CD14-positive monocyte (primary cell): ENCODE data around the gene UBE3A. TPM values are rescaled to one million over a fixed set of nuclear protein-coding genes. Genes with fewer than 3 reads are reported as not detected.

Source experiments
- DNase-seq, 3 donors: peaks; one replicate each; pipeline ENCODE4 v3.0.0-alpha.2; 2011 to 2022
- H2AFZ ChIP-seq: 2 replicates; pipeline ENCODE4 v1.6.0; 2012; ENCODE audit warnings: mild to moderate bottlenecking, low read depth, low read length, inconsistent platforms; ENCODE audit not compliant: insufficient read depth, poor library complexity, severe bottlenecking
- H3K27ac ChIP-seq, 2 donors: 1 replicate in 1 of 2; 2 replicates in 1 of 2; pipeline ENCODE4 v1.5.1; 2012 to 2013; ENCODE audit warnings: low read length in 2 of 2, control low read depth in 1 of 2, inconsistent platforms in 1 of 2, low read depth in 1 of 2, mild to moderate bottlenecking in 1 of 2
- H3K27me3 ChIP-seq, 2 donors: one replicate each; pipeline versions ENCODE4 v1.6.0 to v1.6.1; 2011 to 2013; ENCODE audit warnings: low read length in 2 of 2; ENCODE audit not compliant: control insufficient read depth in 2 of 2, insufficient read depth in 2 of 2
- H3K36me3 ChIP-seq, 2 donors: replicated peaks in 1 of 2; 1 replicate in 1 of 2; 2 replicates in 1 of 2; pipeline versions ENCODE4 v1.5.1 to v1.6.1; 2012 to 2013; ENCODE audit warnings: low read length in 2 of 2, control low read depth in 1 of 2, inconsistent platforms in 1 of 2, mild to moderate bottlenecking in 1 of 2; ENCODE audit not compliant: insufficient read depth in 2 of 2, control insufficient read depth in 1 of 2
- H3K4me1 ChIP-seq, 2 donors: 1 replicate in 1 of 2; 2 replicates in 1 of 2; pipeline versions ENCODE4 v1.5.1 to v1.6.1; 2012 to 2013; ENCODE audit warnings: low read length in 2 of 2, control low read depth in 1 of 2, inconsistent platforms in 1 of 2, mild to moderate bottlenecking in 1 of 2, moderate library complexity in 1 of 2; ENCODE audit not compliant: insufficient read depth in 2 of 2, control insufficient read depth in 1 of 2
- H3K4me2 ChIP-seq: replicated peaks from 2 replicates; pipeline ENCODE3; 2012; ENCODE audit warnings: low read length, moderate library complexity, mild to moderate bottlenecking; ENCODE audit not compliant: poor library complexity, severe bottlenecking; ENCODE audit errors: extremely low read depth
- H3K4me3 ChIP-seq, 3 experiments: fragments of 200-600 bp in 1 of 3; sonication (generic) in 1 of 3; replicated peaks in 1 of 3; 1 replicate in 2 of 3; 2 replicates in 1 of 3; pipeline ENCODE4 v1.5.1; 2011 to 2013; ENCODE audit warnings: low read length in 3 of 3, mild to moderate bottlenecking in 3 of 3, control low read depth in 2 of 3, low read depth in 2 of 3, inconsistent platforms in 1 of 3, moderate library complexity in 1 of 3
- H3K79me2 ChIP-seq: 2 replicates; pipeline ENCODE4 v1.6.0; 2012; ENCODE audit warnings: mild to moderate bottlenecking, control low read depth, inconsistent platforms, low read length, moderate library complexity; ENCODE audit not compliant: insufficient read depth
- H3K9ac ChIP-seq: 2 replicates; pipeline ENCODE4 v1.6.0; 2017; ENCODE audit warnings: low read length, mild to moderate bottlenecking; ENCODE audit not compliant: insufficient read depth, poor library complexity, severe bottlenecking
- H3K9me3 ChIP-seq, 2 donors: replicated peaks in 1 of 2; 1 replicate in 1 of 2; 2 replicates in 1 of 2; pipeline versions ENCODE4 v1.5.1 to v1.6.1; 2012 to 2013; ENCODE audit warnings: low read length in 2 of 2, control low read depth in 1 of 2; ENCODE audit not compliant: control insufficient read depth in 1 of 2, insufficient read depth in 1 of 2
- H4K20me1 ChIP-seq: 2 replicates; pipeline ENCODE4 v1.6.0; 2012; ENCODE audit warnings: mild to moderate bottlenecking, low read length, control low read depth, moderate library complexity; ENCODE audit not compliant: insufficient read depth
- H3K27ac Mint-ChIP-seq, 7 donors: one replicate each; pipeline ENCODE4 v1.8.0; 2020; ENCODE audit warnings: mild to moderate bottlenecking in 7 of 7, mixed read lengths in 7 of 7, moderate library complexity in 6 of 7, inconsistent platforms in 2 of 7
- H3K27me3 Mint-ChIP-seq, 3 donors: one replicate each; pipeline ENCODE4 v1.8.0; 2021 to 2022; ENCODE audit warnings: low read depth in 3 of 3, mild to moderate bottlenecking in 3 of 3, mixed read lengths in 3 of 3, moderate library complexity in 3 of 3, inconsistent platforms in 1 of 3
- H3K36me3 Mint-ChIP-seq, 2 donors: one replicate each; pipeline ENCODE4 v1.8.0; 2020; ENCODE audit warnings: mixed read lengths in 2 of 2, inconsistent platforms in 1 of 2, mild to moderate bottlenecking in 1 of 2
- H3K4me1 Mint-ChIP-seq: one replicate; pipeline ENCODE4 v1.8.0; 2020; ENCODE audit warnings: mild to moderate bottlenecking, mixed read lengths
- H3K4me3 Mint-ChIP-seq, 2 donors: one replicate each; pipeline ENCODE4 v1.8.0; 2020; ENCODE audit warnings: mild to moderate bottlenecking in 2 of 2, mixed read lengths in 2 of 2, moderate library complexity in 1 of 2
- H3K9me3 Mint-ChIP-seq, 7 donors: one replicate each; pipeline ENCODE4 v1.8.0; 2020 to 2022; ENCODE audit warnings: mixed read lengths in 7 of 7, mild to moderate bottlenecking in 6 of 7, moderate library complexity in 6 of 7, inconsistent platforms in 2 of 7
- WGBS: methylation state at CpG from one replicate; pipeline ENCODE4 v1.1.5; 2013; ENCODE audit warnings: missing lambda C conversion rate; ENCODE audit not compliant: insufficient coverage; 5-methylcytosine and 5-hydroxymethylcytosine counted together
- intact Hi-C, 2 donors: fragments of 100-400 bp; cut with micrococcal nuclease; formaldehyde crosslinking; loops; one replicate each; pipeline versions ENCODE4 v1.15.0 to v1.15.1; 2023
- polyA plus RNA-seq, 3 donors: library from polyadenylated mRNA; depleted of rRNA in 1 of 3; unstranded in 2 of 3; stranded (reverse) in 1 of 3; fragments of 300-500 nt in 2 of 3; fragments of >200 nt in 1 of 3; fragmentation: Illumina TruSeq in 2 of 3; gene quantifications; 1 replicate in 2 of 3; 2 replicates in 1 of 3; pipeline ENCODE4 v1.2.3, GENCODE V29; 2012 to 2021
- TF ChIP-seq, protein P1 (sequence below): fragments of 200-600 bp; IDR thresholded peaks from one replicate; pipeline ENCODE4 v1.8.0; 2022; ENCODE audit warnings: antibody characterized with exemption, mild to moderate bottlenecking

UBE3A gene
- polyA plus RNA-seq, 3 donors = 13.9 to 73.3 (median 54.5) TPM

DNA sequence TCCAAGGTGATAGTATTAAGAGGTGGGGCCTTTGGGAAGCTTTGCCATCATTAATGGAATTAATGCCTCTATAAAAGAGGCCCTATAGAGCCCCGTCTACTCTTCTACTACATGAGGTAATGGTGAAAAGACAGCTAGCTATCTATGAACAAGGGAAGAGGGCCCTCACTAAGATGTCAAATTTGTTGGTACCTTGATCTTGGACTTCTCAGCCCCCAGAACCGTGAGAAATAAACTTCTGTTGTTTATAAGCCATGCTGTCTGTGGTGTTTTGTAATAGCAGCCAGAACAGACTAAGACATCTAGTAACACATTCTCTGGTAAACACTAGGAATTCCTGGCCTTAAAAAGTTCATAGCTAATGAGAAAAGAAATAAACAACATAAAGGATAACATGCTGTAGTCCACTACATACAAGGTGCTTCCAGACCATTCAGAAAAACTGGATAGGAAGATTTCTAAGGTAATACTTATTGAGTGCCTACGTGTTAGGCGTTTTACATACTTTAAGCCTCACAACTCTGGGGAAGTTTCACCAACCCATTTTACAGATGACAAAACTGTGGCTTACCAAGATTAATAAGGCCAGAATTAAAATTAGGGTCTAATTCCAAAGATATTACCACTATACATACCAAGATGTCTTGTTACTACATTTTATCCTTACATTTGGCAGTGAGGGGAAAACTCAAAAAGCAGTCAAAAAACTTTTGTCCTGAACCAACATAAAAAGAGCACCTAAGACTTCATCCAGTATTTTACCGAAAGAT lies 3.2 kb downstream of the UBE3A start:
- no peak overlapping the region for H3K9ac ChIP-seq
- no peaks in the 10 kb centered on the region for H3K9me3 ChIP-seq
- H3K4me1 ChIP-seq = peaks cover 18 to 27% of the 10 kb centered on the region in 2 donors
- H3K4me2 ChIP-seq = no peak overlapping the region
- no CpG with 5 or more reads among the region's 5 CpGs for WGBS
- Mint-ChIP-seq H3K4me1 (peaks cover 29% of the 10 kb centered on the region), H3K27me3 (no peaks in the 10 kb centered on the region), H3K4me3 (no peak overlapping the region), H3K36me3 (peaks cover 0 to 11% of the 10 kb centered on the region in 2 donors), H3K27ac (no peak overlapping the region), H3K9me3 (peaks cover 0 to 6% (median 2%) of the 10 kb centered on the region in 7 donors)
- no peak overlapping the region for H3K4me3 ChIP-seq
- no peaks in the 10 kb centered on the region for H3K36me3 ChIP-seq
- H2AFZ ChIP-seq = no peak overlapping the region
- peaks cover 61% of the 10 kb centered on the region for H4K20me1 ChIP-seq
- TF ChIP-seq, protein P1, sequence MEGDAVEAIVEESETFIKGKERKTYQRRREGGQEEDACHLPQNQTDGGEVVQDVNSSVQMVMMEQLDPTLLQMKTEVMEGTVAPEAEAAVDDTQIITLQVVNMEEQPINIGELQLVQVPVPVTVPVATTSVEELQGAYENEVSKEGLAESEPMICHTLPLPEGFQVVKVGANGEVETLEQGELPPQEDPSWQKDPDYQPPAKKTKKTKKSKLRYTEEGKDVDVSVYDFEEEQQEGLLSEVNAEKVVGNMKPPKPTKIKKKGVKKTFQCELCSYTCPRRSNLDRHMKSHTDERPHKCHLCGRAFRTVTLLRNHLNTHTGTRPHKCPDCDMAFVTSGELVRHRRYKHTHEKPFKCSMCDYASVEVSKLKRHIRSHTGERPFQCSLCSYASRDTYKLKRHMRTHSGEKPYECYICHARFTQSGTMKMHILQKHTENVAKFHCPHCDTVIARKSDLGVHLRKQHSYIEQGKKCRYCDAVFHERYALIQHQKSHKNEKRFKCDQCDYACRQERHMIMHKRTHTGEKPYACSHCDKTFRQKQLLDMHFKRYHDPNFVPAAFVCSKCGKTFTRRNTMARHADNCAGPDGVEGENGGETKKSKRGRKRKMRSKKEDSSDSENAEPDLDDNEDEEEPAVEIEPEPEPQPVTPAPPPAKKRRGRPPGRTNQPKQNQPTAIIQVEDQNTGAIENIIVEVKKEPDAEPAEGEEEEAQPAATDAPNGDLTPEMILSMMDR = no peak
- DNase-seq = no peak
- no peak overlapping the region for H3K27ac ChIP-seq
- H3K27me3 ChIP-seq = no peaks in the 10 kb centered on the region
- intact Hi-C loops = loop anchor here in 1 of 2 donors (5.0 kb wide), 1 partner anchor 33 kb away; no protein-coding TSS in a partner anchor
- H3K79me2 ChIP-seq = peaks cover 81% of the 10 kb centered on the region

DNA sequence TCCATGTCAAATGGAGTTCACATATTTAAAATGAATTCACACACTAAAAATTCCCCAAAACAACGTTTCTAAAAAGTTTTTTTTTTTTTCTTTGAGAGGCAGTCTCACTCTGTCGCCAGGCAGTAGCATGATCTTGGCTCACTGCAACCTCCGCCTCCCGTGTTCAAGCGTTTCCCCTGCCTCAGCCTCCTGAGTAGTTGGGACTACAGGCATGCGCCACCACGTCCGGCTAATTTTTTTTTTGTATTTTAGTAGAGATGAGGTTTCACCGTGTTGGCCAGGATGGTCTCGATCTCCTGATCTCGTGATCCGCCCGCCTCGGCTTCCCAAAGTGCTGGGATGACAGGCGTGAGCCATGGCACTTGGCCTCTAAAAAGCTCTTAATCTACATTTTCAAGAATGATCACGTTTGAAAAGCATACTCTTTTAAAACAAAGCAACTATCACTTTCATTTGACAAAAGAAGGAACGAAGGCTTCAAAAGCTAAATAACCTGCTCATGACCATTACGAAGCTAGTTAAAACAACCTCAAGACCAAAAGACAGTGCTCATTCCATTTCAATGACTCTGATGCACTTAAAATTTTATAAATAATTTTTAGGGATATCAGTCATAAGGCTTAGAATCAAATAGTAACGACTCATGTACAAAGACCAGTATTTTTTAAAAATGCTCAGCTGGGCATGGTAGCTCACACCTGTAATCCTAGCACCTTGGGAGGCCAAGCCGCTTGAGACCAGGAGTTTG lies 5.5 kb downstream of the UBE3A start:
- Histone ChIP-seq H4K20me1 (peaks cover 81% of the 10 kb centered on the region), H3K36me3 (no peaks in the 10 kb centered on the region), H3K9ac (no peak overlapping the region), H3K9me3 (no peaks in the 10 kb centered on the region), H3K79me2 (peaks cover 97% of the 10 kb centered on the region), H3K4me2 (no peak overlapping the region), H3K4me1 (peaks cover 14 to 21% of the 10 kb centered on the region in 2 donors), H3K27ac (no peak overlapping the region), H2AFZ (no peak overlapping the region), H3K4me3 (no peak overlapping the region), H3K27me3 (no peaks in the 10 kb centered on the region)
- intact Hi-C loops = no loop called here
- Mint-ChIP-seq H3K4me1 (peaks cover 25% of the 10 kb centered on the region), H3K9me3 (peaks cover 0 to 4% (median 0%) of the 10 kb centered on the region in 7 donors), H3K27ac (peak overlapping the region in 2 of 7 donors; percentile 13 to 23), H3K4me3 (no peak overlapping the region), H3K36me3 (peaks cover 0 to 13% of the 10 kb centered on the region in 2 donors), H3K27me3 (no peaks in the 10 kb centered on the region)
- 88% methylated on average over 13 of the region's 20 CpGs for WGBS
- no peak for DNase-seq
- TF ChIP-seq, protein P1 = no peak
